ENCODE results near the gene STC2. TPM values are rescaled to one million over a fixed set of nuclear protein-coding genes. Genes with fewer than 3 reads are reported as not detected.

STC2 gene
- total RNA-seq, 1 experiment from 2014 or later: 99.9 TPM

DNA sequence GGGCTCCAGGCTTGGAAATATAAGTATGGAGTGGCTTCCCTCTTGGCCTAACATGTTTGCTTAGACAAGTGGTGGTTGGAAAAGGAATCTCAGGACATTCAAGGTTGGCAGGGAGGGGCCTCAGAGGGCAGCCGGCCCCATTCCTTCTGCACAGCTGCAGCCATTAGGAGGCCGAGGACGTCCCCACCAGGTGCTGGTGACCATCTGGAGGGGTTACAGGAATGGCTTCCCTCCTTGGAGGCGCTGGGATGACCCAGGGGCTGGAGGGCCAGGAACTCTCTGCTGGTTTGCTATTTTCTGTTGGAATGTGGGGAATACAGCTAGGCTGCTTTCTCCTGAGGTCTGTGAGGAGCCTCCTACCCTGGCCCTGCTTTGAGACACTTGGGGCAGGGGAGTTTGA, 18.5 kb downstream of the STC2 start:
- Histone ChIP-seq H3K9me3 (ENCODE audit: low read length) (no peaks in the 10 kb centered on the region), H4K20me1 (ENCODE audit: low read length) (no peaks in the 10 kb centered on the region), H3K79me2 (ENCODE audit: low read length) (no peaks in the 10 kb centered on the region), H2AFZ (ENCODE audit: low read length) (no peak overlapping the region), H3K4me2 (ENCODE audit: low read length) (no peak overlapping the region), H3K27ac (ENCODE audit: low read length) (no peak overlapping the region), H3K4me3 (ENCODE audit: low read length) (no peak overlapping the region), H3K27me3 (ENCODE audit: low read length) (no peaks in the 10 kb centered on the region), H3K4me1 (ENCODE audit: insufficient read depth, low read length) (peaks cover 4% of the 10 kb centered on the region), H3F3A (ENCODE audit: low read length, unreplicated experiment) (no peaks in the 10 kb centered on the region), H3K9me2 (replicated peaks; ENCODE audit: low read length) (no peaks in the 10 kb centered on the region), H3K9ac (ENCODE audit: low read length) (no peak overlapping the region), H3K36me3 (ENCODE audit: low read depth, low read length) (no peaks in the 10 kb centered on the region)
- no TSS peak for BruUV-seq (replicated peaks)
- DNase-seq (no peak), ATAC-seq (no peak)
- POLR2A ChIA-PET (ENCODE audit: unreplicated experiment): no interaction called here
- intact Hi-C loops (cut with micrococcal nuclease): loop anchor here (5.0 kb wide), 1 partner anchor 263 kb away; no protein-coding TSS in a partner anchor
- CTCF ChIA-PET: no interaction called here
- no peak for TF ChIP-seq EZH2 (IDR thresholded peaks at IDR 0.05; ENCODE audit: low read length, unreplicated experiment)
- TF ChIP-seq, protein P1, sequence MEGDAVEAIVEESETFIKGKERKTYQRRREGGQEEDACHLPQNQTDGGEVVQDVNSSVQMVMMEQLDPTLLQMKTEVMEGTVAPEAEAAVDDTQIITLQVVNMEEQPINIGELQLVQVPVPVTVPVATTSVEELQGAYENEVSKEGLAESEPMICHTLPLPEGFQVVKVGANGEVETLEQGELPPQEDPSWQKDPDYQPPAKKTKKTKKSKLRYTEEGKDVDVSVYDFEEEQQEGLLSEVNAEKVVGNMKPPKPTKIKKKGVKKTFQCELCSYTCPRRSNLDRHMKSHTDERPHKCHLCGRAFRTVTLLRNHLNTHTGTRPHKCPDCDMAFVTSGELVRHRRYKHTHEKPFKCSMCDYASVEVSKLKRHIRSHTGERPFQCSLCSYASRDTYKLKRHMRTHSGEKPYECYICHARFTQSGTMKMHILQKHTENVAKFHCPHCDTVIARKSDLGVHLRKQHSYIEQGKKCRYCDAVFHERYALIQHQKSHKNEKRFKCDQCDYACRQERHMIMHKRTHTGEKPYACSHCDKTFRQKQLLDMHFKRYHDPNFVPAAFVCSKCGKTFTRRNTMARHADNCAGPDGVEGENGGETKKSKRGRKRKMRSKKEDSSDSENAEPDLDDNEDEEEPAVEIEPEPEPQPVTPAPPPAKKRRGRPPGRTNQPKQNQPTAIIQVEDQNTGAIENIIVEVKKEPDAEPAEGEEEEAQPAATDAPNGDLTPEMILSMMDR (conservative IDR thresholded peaks at IDR 0.05; ENCODE audit: low read depth, low read length): no peak
- TF ChIP-seq EZH2phosphoT487 (IDR thresholded peaks at IDR 0.05; ENCODE audit: borderline replicate concordance, low read length): no peak

DNA sequence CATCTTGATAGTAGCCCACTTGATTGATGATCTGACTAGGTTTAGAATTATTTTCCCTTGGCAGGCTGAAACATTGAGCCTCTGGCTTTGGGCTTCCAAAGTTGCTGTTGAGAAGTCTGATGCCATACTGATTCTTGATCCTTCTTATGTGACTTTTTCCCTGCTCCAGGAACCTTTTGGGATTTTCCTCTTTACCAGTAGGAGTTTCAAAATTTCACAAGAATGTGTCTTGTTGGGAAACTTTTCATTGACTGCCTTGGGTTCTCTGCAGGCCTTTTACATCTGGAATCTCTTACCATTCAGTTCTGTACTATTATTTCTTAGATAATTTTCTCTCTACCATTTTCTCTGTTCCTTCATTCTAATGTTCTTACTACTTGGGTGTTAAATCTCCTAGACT, 20.0 kb downstream of the STC2 start:
- ATAC-seq: no peak
- no peak for DNase-seq
- no peaks in the 10 kb centered on the region for H4K20me1 ChIP-seq (ENCODE audit: low read length)
- ChIA-PET CTCF (interaction anchor here (0.6 kb wide), 1 partner anchor 349 kb away, joined by 4 read pairs; the partner anchor contains the start of gene RPL26L1), POLR2A (ENCODE audit: unreplicated experiment) (no interaction called here)
- no TSS peak for BruUV-seq (replicated peaks)
- no peaks in the 10 kb centered on the region for H3K36me3 ChIP-seq (ENCODE audit: low read depth, low read length)
- intact Hi-C loops (cut with micrococcal nuclease): no loop called here
- no peaks in the 10 kb centered on the region for H3F3A ChIP-seq (ENCODE audit: low read length, unreplicated experiment)
- H3K4me1 ChIP-seq (ENCODE audit: insufficient read depth, low read length): peaks cover 19% of the 10 kb centered on the region
- H3K4me2 ChIP-seq (ENCODE audit: low read length): no peak overlapping the region
- TF ChIP-seq, protein P1 (conservative IDR thresholded peaks at IDR 0.05; ENCODE audit: low read depth, low read length): no peak
- TF ChIP-seq EZH2 (IDR thresholded peaks at IDR 0.05; ENCODE audit: low read length, unreplicated experiment) (no peak), EZH2phosphoT487 (IDR thresholded peaks at IDR 0.05; ENCODE audit: borderline replicate concordance, low read length) (no peak)
- no peaks in the 10 kb centered on the region for H3K79me2 ChIP-seq (ENCODE audit: low read length)
- no peak overlapping the region for H2AFZ ChIP-seq (ENCODE audit: low read length)
- no peaks in the 10 kb centered on the region for H3K27me3 ChIP-seq (ENCODE audit: low read length)
- no peaks in the 10 kb centered on the region for H3K9me2 ChIP-seq (replicated peaks; ENCODE audit: low read length)
- H3K9me3 ChIP-seq (ENCODE audit: low read length): no peaks in the 10 kb centered on the region
- no peak overlapping the region for H3K4me3 ChIP-seq (ENCODE audit: low read length)
- no peak overlapping the region for H3K27ac ChIP-seq (ENCODE audit: low read length)
- no peak overlapping the region for H3K9ac ChIP-seq (ENCODE audit: low read length)

DNA sequence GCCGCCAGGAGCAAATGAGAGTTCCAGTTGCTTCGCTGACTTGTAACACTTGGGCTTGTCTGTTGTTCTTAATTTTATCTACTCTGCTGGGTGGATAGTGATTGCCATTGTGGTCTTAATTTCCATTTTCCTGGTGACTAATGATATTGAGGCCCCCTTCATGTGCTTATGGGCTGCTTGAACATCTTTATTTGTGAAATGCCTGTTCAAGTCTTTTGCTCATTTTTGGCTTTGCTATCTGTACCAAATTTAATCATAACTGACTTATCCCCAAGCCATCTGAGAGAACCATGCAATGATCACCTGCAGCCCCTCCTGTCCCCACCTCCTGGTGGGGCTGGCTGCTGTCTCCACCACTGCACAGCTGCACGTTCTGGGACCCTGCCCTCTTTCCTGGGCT, 20.5 kb downstream of the STC2 start:
- intact Hi-C loops (cut with micrococcal nuclease): no loop called here
- H3K27ac ChIP-seq (ENCODE audit: low read length): no peak overlapping the region
- ChIA-PET POLR2A (ENCODE audit: unreplicated experiment) (no interaction called here), CTCF (no interaction called here)
- no peaks in the 10 kb centered on the region for H3K9me2 ChIP-seq (replicated peaks; ENCODE audit: low read length)
- no peak overlapping the region for H2AFZ ChIP-seq (ENCODE audit: low read length)
- no peaks in the 10 kb centered on the region for H4K20me1 ChIP-seq (ENCODE audit: low read length)
- BruUV-seq (replicated peaks): no TSS peak
- no peaks in the 10 kb centered on the region for H3K36me3 ChIP-seq (ENCODE audit: low read depth, low read length)
- no peak for DNase-seq
- no peaks in the 10 kb centered on the region for H3K79me2 ChIP-seq (ENCODE audit: low read length)
- no peaks in the 10 kb centered on the region for H3K27me3 ChIP-seq (ENCODE audit: low read length)
- H3K9me3 ChIP-seq (ENCODE audit: low read length): no peaks in the 10 kb centered on the region
- H3K4me1 ChIP-seq (ENCODE audit: insufficient read depth, low read length): peaks cover 24% of the 10 kb centered on the region
- no peak overlapping the region for H3K4me3 ChIP-seq (ENCODE audit: low read length)
- no peak overlapping the region for H3K9ac ChIP-seq (ENCODE audit: low read length)
- ATAC-seq: no peak
- TF ChIP-seq EZH2 (IDR thresholded peaks at IDR 0.05; ENCODE audit: low read length, unreplicated experiment): no peak
- TF ChIP-seq, protein P1 (conservative IDR thresholded peaks at IDR 0.05; ENCODE audit: low read depth, low read length): no peak
- no peak for TF ChIP-seq EZH2phosphoT487 (IDR thresholded peaks at IDR 0.05; ENCODE audit: borderline replicate concordance, low read length)
- no peaks in the 10 kb centered on the region for H3F3A ChIP-seq (ENCODE audit: low read length, unreplicated experiment)
- H3K4me2 ChIP-seq (ENCODE audit: low read length): no peak overlapping the region

Data from PC-3 (cell line).